DOHH2 (cell line): ENCODE measurements around the gene ATP6V1E1.
"Not testable (repeated sequence)": the region's sequence is repeated elsewhere in the genome, so short reads cannot be mapped to it uniquely, and the experiment has no call there.

Experiments
- H3F3A ChIP-seq: fragments of 200-600 bp; sonication (generic), shearing (Covaris generic); 2 replicates; pipeline ENCODE4 v1.6.0; 2016; ENCODE audit warnings: antibody characterized with exemption, mild to moderate bottlenecking; ENCODE audit not compliant: control insufficient read depth, insufficient read depth
- H3K27ac ChIP-seq: fragments of 200-600 bp; sonication (generic); 2 replicates; pipeline ENCODE4 v1.5.1; 2014; ENCODE audit warnings: low read depth, mild to moderate bottlenecking, low read length, moderate library complexity
- H3K27me3 ChIP-seq: fragments of 200-600 bp; sonication (generic); 2 replicates; pipeline ENCODE4 v1.6.1; 2014; ENCODE audit warnings: mild to moderate bottlenecking, low read length, mixed read lengths; ENCODE audit not compliant: control insufficient read depth
- H3K36me3 ChIP-seq: fragments of 200-600 bp; sonication (generic); 2 replicates; pipeline ENCODE4 v1.6.1; 2014; ENCODE audit warnings: mild to moderate bottlenecking, low read length, moderate library complexity, mixed read lengths; ENCODE audit not compliant: control insufficient read depth
- H3K4me1 ChIP-seq: fragments of 200-600 bp; sonication (generic); 2 replicates; pipeline ENCODE4 v1.6.1; 2014; ENCODE audit warnings: mild to moderate bottlenecking, low read length, mixed read lengths; ENCODE audit not compliant: control insufficient read depth
- H3K4me2 ChIP-seq: fragments of 200-600 bp; sonication (generic); 2 replicates; pipeline ENCODE4 v1.6.0; 2014; ENCODE audit warnings: mild to moderate bottlenecking, low read length, moderate library complexity
- H3K4me3 ChIP-seq: fragments of 200-600 bp; sonication (generic); 2 replicates; pipeline ENCODE4 v1.5.1; 2014; ENCODE audit warnings: mild to moderate bottlenecking, low read length, mixed read lengths
- H3K79me2 ChIP-seq: fragments of 200-600 bp; sonication (generic); 2 replicates; pipeline ENCODE4 v1.6.1; 2014; ENCODE audit warnings: mild to moderate bottlenecking, low read length, mixed read lengths; ENCODE audit not compliant: control insufficient read depth
- H3K9me2 ChIP-seq: fragments of 200-600 bp; sonication (generic); replicated peaks from 2 replicates; pipeline ENCODE4 v1.6.1; 2014; ENCODE audit warnings: mild to moderate bottlenecking, low read length, mixed read lengths; ENCODE audit not compliant: control insufficient read depth
- H3K9me3 ChIP-seq: fragments of 200-600 bp; sonication (generic); 2 replicates; pipeline ENCODE4 v1.6.1; 2014; ENCODE audit warnings: antibody characterized with exemption, low read length, mixed read lengths; ENCODE audit not compliant: control insufficient read depth, insufficient read depth
- H4K20me1 ChIP-seq: fragments of 200-600 bp; sonication (generic); 2 replicates; pipeline ENCODE4 v1.6.0; 2014; ENCODE audit warnings: low read depth, mild to moderate bottlenecking, antibody characterized with exemption, low read length, moderate library complexity; ENCODE audit not compliant: control insufficient read depth, insufficient read depth
- CTCF ChIP-seq: fragments of 200-600 bp; sonication (generic); IDR thresholded peaks from one replicate; pipeline ENCODE4 v1.5.1; 2014; ENCODE audit warnings: antibody characterized with exemption, mild to moderate bottlenecking, low read depth, low read length; ENCODE audit not compliant: poor library complexity, severe bottlenecking
- EZH2phosphoT487 ChIP-seq: fragments of 200-600 bp; sonication (generic); IDR thresholded peaks from 2 replicates; pipeline ENCODE4 v1.6.1; 2017; ENCODE audit warnings: borderline replicate concordance, mild to moderate bottlenecking, antibody characterized with exemption, low read length, moderate library complexity, mixed read lengths

ATP6V1E1 gene

DNA sequence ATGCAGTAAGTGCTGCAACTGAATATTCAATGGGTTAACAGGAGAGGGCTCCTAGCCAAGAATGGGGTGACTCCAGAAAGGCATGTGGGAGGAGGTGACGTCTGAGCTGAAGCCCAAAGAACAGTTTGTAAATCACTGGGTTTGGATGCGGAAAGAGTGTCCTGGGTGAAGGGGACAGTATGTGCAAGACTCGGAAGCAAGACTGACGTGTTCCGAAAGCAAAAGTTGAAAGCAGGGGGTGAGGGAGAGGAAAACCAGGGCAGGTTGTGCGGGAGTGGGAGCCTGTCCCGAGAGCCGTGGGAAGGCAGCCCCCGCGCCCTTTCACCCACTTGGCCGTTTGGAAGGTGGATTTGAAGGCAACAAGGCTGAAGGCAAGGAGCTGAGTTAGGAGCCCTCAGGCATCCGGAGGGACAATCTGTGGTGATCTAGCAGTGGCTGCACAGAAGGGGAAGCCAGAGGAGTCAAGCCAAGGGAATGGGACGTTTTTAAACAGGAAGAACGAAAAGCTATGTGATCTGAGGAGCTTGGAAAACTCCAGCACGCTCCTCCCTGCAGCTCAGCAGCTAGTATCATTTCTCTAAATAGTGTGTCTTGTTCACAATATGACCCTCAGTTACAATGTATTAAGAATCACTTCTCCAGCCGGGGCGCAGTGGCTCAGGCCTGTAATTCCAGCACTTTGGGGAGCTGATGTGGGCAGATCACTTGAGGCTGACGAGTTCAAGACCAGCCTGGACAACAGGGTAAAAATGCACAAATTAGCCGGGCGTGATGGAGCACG, 57.5 kb downstream of the ATP6V1E1 start:
- Histone ChIP-seq H3K79me2 (no peaks in the 10 kb centered on the region), H4K20me1 (no peaks in the 10 kb centered on the region), H3K27ac (no peak overlapping the region), H3K27me3 (peaks cover 2% of the 10 kb centered on the region; the same call in 1 of the 2 replicates), H3K4me1 (no peaks in the 10 kb centered on the region), H3K4me3 (no peak overlapping the region), H3K4me2 (no peak overlapping the region), H3K9me3 (no peaks in the 10 kb centered on the region), H3K9me2 (no peaks in the 10 kb centered on the region), H3K36me3 (no peaks in the 10 kb centered on the region), H3F3A (no peaks in the 10 kb centered on the region)
- TF ChIP-seq CTCF (no peak), EZH2phosphoT487 (no peak)

DNA sequence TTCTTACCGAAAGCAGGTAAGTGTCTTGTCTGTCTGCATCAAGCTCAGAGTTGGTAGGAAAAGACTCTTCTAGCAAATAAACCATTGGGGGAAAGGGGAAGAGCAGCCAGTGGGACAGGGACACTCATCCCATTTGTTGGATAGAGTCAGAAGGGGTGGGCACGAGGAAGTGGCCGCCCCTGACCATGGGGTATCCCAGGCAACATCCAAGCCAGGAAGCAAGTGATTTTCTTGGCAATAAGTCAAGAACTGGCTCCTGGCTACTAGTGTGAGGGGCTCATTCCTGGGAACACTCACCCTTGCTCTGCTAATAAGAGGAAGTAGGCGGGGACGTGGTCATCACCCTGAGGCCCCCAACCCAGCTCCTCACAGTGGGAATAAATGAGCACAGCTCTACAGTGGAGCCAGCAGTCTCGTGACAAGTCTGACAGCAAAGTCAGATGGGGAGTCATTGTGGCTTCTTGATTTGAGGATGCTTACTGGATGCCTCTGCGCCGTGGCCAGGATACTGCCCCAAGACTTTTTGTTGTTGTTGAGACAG, 58.5 kb downstream of the ATP6V1E1 start:
- no peak for TF ChIP-seq CTCF
- TF ChIP-seq EZH2phosphoT487: no peak
- H3K9me3 ChIP-seq: no peaks in the 10 kb centered on the region
- no peak overlapping the region for H3K4me2 ChIP-seq

GRCh38 chr22:17566776-17567175, 61.8 kb downstream of the ATP6V1E1 start:
- H3K9me2 ChIP-seq: no peaks in the 10 kb centered on the region
- no peaks in the 10 kb centered on the region for H4K20me1 ChIP-seq
- no peaks in the 10 kb centered on the region for H3F3A ChIP-seq
- no peak overlapping the region for H3K27ac ChIP-seq
- no peaks in the 10 kb centered on the region for H3K36me3 ChIP-seq
- no peak overlapping the region for H3K4me3 ChIP-seq
- peaks cover 2% of the 10 kb centered on the region; the same call in 1 of the 2 replicates for H3K27me3 ChIP-seq
- no peak overlapping the region for H3K4me2 ChIP-seq
- H3K9me3 ChIP-seq: no peaks in the 10 kb centered on the region
- H3K79me2 ChIP-seq: no peaks in the 10 kb centered on the region
- TF ChIP-seq CTCF (no peak), EZH2phosphoT487 (no peak)
- H3K4me1 ChIP-seq: peaks cover 22% of the 10 kb centered on the region

More for the DNA sequence above, 58.5 kb downstream of the ATP6V1E1 start:
- no peaks in the 10 kb centered on the region for H3K9me2 ChIP-seq
- no peaks in the 10 kb centered on the region for H3F3A ChIP-seq
- no peaks in the 10 kb centered on the region for H3K36me3 ChIP-seq
- H3K27me3 ChIP-seq: peaks cover 2% of the 10 kb centered on the region; the same call in 1 of the 2 replicates
- H3K27ac ChIP-seq: no peak overlapping the region
- no peaks in the 10 kb centered on the region for H3K79me2 ChIP-seq
- no peaks in the 10 kb centered on the region for H3K4me1 ChIP-seq
- no peaks in the 10 kb centered on the region for H4K20me1 ChIP-seq
- H3K4me3 ChIP-seq: no peak overlapping the region

DNA sequence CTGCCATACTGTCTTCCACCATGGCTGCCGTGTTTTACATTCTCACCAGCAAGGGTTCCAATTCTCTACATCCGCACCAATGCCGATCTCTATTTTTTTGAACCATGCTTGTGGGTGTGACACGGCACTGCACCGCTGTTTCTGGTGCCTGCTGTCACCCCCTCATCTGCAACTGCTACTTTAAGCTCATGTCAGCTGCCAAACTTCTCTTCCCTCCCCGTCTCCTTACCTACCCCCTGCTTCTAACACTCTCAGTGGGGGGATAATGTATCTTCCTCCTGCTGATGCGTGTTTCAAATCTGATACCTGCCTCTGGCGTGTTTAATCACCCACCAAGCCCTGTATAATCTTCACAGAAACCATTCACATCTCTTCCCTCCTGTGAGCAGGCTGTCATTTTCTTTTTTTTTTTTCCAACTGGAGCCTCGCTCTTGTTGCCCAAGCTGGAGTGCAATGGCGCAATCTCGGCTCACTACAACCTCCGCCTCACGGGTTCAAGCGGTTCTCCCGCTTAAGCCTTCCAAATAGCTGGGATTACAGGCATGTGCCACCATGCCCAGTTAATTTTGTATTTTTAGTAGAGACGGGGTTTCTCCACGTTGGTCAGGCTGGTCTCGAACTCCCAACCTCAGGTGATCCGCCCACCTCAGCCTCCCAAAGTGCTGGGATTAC, 62.4 kb downstream of the ATP6V1E1 start:
- H3F3A ChIP-seq, H3K36me3 ChIP-seq, H3K4me3 ChIP-seq, H3K9me2 ChIP-seq, H3K27ac ChIP-seq, H4K20me1 ChIP-seq, H3K27me3 ChIP-seq, H3K4me2 ChIP-seq, H3K79me2 ChIP-seq, H3K9me3 ChIP-seq: not testable (repeated sequence)
- peaks cover 22% of the 10 kb centered on the region for H3K4me1 ChIP-seq
